Ovary (tissue), 9 donors: Measurements from ENCODE around the gene ACAD8. TPM values are rescaled to one million over a fixed set of nuclear protein-coding genes. Genes with fewer than 3 reads are reported as not detected.

ENCODE experiments used
- DNase-seq, 5 donors: peaks; one replicate each; pipeline ENCODE4 v3.0.0-alpha.2; 2019 to 2020
- H3K27ac ChIP-seq, 2 donors: fragments of 200-600 bp; one replicate each; pipeline versions ENCODE4 v1.5.1 to v1.8.0; 2019 to 2022
- H3K27me3 ChIP-seq: fragments of 200-600 bp; one replicate; pipeline ENCODE4 v1.8.0; 2022
- H3K36me3 ChIP-seq: fragments of 200-600 bp; sonication (generic); one replicate; pipeline ENCODE4 v1.5.1; 2019
- H3K4me1 ChIP-seq: one replicate; pipeline ENCODE4 v1.8.1; 2013; ENCODE audit warnings: mild to moderate bottlenecking, moderate library complexity; ENCODE audit not compliant: insufficient read depth
- H3K4me3 ChIP-seq: fragments of 200-600 bp; sonication (generic); one replicate; pipeline ENCODE4 v1.5.1; 2017
- H3K9me3 ChIP-seq, 2 donors: fragments of 200-600 bp in 1 of 2; sonication (generic) in 1 of 2; one replicate each; pipeline versions ENCODE4 v1.5.1 to v1.8.1; 2013 to 2019; ENCODE audit warnings: mild to moderate bottlenecking in 1 of 2, moderate library complexity in 1 of 2
- CTCF ChIP-seq, 3 donors: fragments of 450-650 bp in 2 of 3; fragments of 200-600 bp in 1 of 3; IDR thresholded peaks; one replicate each; pipeline versions ENCODE4 v1.5.1 to v1.8.0; 2016 to 2022; ENCODE audit warnings: antibody characterized with exemption in 3 of 3, mild to moderate bottlenecking in 1 of 3
- EP300 ChIP-seq: sonication (generic); formaldehyde crosslinking; IDR thresholded peaks from one replicate; pipeline ENCODE4 v1.6.1; 2017; ENCODE audit warnings: antibody characterized with exemption
- POLR2A ChIP-seq: fragments of 450-650 bp; IDR thresholded peaks from one replicate; pipeline ENCODE4 v1.6.1; 2017; ENCODE audit warnings: antibody characterized with exemption, mild to moderate bottlenecking, moderate library complexity
- WGBS, 3 donors: extraction: QIAGEN DNeasy Blood & Tissue Kit in 1 of 3; methylation state at CpG; one replicate each; pipeline versions ENCODE4 v1.1.5 to v1.1.7; 2013 to 2017; 5-methylcytosine and 5-hydroxymethylcytosine counted together
- intact Hi-C, 4 donors: fragments of 100-400 bp; cut with DNase I; formaldehyde crosslinking; loops; one replicate each; pipeline versions ENCODE4 v1.11.0 to v1.15.1; 2022 to 2023
- polyA plus RNA-seq, 2 donors: library from polyadenylated mRNA; stranded (reverse); fragments of 200-250 nt in 1 of 2; fragments of 350-450 nt in 1 of 2; fragmentation: Illumina TruSeq in 1 of 2; extraction: RNeasy Lipid Tissue Mini Kit (QIAGEN cat#74804) in 1 of 2; gene quantifications; one replicate each; pipeline ENCODE4 v1.2.3, GENCODE V29; 2013 to 2014
- total RNA-seq, 7 donors: library from RNA; depleted of rRNA in 2 of 7; stranded (reverse); fragments of >200 nt in 2 of 7; fragmentation: NEBNext Ultra II Directional in 3 of 7; extraction: Animal tissue kit (Norgen Biotek cat#: 25700) in 3 of 7; gene quantifications; one replicate each; pipeline versions ENCODE4 v1.1.0 to v1.2.4, GENCODE V29; 2016 to 2023
- donor health status: DM: no; HTN: no; CAD: no; lungs with moderate emphysema.
- donor health status: DM: no; HTN: no; CAD: no.
- donor health status: Bipolar disorder and iron deficiency.
- donor health status: DM: yes; HTN: yes; CAD: no.
- donor health status: DM: no; HTN: no; CAD: no.
- donor health status: DM: yes; HTN: yes; CAD: no.

Gene ACAD8
- total and polyA plus RNA-seq, 9 donors: 14.4 to 27.5 (median 20.4) TPM

DNA sequence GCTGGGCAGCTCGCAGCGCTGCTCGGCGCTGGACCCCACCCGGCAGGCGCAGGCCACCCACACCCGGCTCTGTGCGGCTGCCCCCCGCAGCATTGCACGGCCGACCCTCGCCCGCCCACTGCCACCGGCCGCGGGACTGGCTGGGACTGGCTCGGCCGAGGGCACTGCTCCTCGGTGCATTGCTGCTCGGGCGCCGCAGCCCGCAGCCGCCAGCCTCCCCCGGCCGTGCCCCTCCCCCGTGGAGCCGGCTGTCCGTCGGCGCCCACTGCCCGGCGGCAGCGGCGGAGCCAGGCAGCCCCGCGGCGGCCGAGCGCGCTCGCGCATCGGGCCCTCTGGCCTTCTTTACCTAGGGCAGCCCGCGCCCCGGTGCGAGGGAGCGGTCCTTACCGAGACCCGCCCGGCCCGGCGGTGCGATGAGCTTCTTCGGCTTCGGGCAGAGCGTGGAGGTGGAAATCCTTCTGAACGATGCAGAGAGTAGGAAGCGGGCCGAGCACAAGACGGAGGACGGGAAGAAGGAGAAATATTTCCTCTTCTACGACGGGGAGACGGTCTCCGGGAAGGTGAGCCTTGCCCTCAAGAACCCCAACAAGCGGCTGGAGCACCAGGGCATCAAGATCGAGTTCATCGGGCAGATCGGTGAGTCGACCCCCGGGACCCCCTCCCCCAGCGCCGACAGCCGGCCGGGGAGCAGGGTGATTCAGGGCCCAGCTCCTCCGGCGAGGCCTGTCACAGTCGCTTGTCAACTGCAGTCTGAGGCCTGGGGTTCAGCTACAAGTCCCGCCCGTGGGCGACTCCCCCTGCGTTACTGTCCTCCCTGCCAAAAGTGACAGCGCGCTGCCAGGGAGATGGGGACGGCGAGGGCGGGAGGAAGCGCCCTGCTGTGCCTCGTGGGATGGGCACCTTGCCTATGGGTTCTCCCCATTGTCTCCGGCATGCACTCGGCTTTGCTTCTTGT lies 28.4 kb upstream of the ACAD8 start:
- intact Hi-C loops: loop anchor here in 1 of 4 donors (5.0 to 10.0 kb wide), 2 partner anchors 107 to 190 kb away; partner anchors contain the start of gene GLB1L2
- H3K4me1 ChIP-seq: peaks cover 9% of the 10 kb centered on the region
- H3K4me3 ChIP-seq: peak overlapping the region; percentile 60
- no peaks in the 10 kb centered on the region for H3K9me3 ChIP-seq
- peak; percentile 20 to 63 (median 51) for DNase-seq
- 0 to 1% (median 0%) methylated on average over 74 to 93 of the region's 93 CpGs for WGBS, 3 donors
- TF ChIP-seq EP300 (no peak), POLR2A (no peak), CTCF (IDR thresholded peaks at IDR 0.05) (no peak)
- peak overlapping the region; percentile 59 to 88 for H3K27ac ChIP-seq
- no peaks in the 10 kb centered on the region for H3K27me3 ChIP-seq
- no peaks in the 10 kb centered on the region for H3K36me3 ChIP-seq

DNA sequence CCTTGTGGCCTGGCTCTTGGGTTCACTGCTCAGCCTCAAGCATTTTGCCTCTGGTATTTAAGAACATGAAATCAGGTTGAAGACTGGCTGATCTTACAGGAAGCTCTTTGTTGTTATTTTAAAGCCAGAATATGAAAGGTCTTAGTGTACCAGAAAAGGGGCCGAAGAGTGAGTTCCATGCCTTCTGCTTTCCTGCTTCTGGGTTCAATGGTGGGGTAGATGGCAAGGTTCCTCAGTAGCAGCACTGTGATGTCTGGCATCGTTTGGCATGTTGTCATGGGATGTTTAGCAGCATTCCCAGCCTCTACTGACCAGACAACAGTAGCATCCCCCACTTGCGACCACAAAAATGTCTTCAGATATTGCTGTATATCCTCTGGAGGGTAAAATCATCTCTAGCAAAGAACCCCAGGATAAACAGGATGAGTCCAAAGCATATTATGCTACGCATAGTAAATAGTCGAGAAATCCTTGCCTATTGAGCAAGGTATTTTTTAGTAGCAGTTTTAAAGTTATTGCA lies 26.5 kb upstream of the ACAD8 start:
- H3K4me1 ChIP-seq: peaks cover 18% of the 10 kb centered on the region

GRCh38 chr11:134228625-134229024 lies 24.7 kb upstream of the ACAD8 start:
- TF ChIP-seq CTCF (IDR thresholded peaks at IDR 0.05) (no peak), EP300 (no peak), POLR2A (no peak)
- peaks cover 18% of the 10 kb centered on the region for H3K4me1 ChIP-seq
- H3K27me3 ChIP-seq: no peaks in the 10 kb centered on the region
- no peak overlapping the region for H3K27ac ChIP-seq
- intact Hi-C loops: loop anchor here in 1 of 4 donors (10.0 kb wide), 1 partner anchor 194 kb away; no protein-coding TSS in a partner anchor
- H3K9me3 ChIP-seq: no peaks in the 10 kb centered on the region
- no peak for DNase-seq
- H3K4me3 ChIP-seq: no peak overlapping the region
- H3K36me3 ChIP-seq: no peaks in the 10 kb centered on the region
- WGBS, 3 donors: 90 to 93% (median 92%) methylated on average over 6 of the region's 6 CpGs

More for the DNA sequence above, 26.5 kb upstream of the ACAD8 start:
- no peaks in the 10 kb centered on the region for H3K9me3 ChIP-seq
- intact Hi-C loops: loop anchor here in 1 of 4 donors (10.0 kb wide), 1 partner anchor 192 kb away; no protein-coding TSS in a partner anchor
- no peak overlapping the region for H3K4me3 ChIP-seq
- DNase-seq: no peak
- 69 to 84% (median 80%) methylated on average over 5 of the region's 5 CpGs for WGBS, 3 donors
- no peaks in the 10 kb centered on the region for H3K36me3 ChIP-seq
- no peak overlapping the region for H3K27ac ChIP-seq
- no peak for TF ChIP-seq CTCF (IDR thresholded peaks at IDR 0.05)
- no peak for TF ChIP-seq EP300
- TF ChIP-seq POLR2A: no peak
- no peaks in the 10 kb centered on the region for H3K27me3 ChIP-seq

DNA sequence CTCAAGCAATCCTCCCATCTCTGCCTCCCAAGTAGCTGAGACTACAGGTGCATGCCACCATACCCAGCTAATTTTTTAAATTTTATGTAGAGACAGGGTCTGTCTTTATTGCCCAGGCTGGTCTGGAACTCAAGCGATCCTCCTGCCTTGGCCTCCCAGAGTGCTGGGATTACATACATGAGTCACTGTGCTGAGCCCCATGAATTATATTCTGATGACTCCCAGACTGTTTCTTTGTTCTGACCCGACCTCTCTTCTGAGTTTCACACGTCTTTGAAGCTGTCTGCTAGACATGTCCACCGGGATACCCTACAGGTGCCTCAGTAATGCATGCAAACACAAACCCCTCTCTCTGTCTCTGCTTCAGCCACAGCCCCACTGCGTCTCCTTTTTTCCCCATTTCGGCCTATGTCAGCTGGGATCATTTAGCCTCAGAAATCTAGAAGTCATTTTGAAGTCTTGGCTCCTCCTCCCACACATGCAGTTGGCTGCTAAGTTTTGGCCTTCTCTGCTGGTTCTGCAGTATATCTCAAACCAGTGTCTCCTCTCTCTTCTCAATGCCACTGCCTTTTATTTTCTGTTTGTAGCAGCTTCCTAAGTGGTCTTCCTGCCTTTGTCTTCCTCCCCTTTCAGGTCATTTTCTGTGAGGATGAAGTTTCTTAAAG lies 24.1 kb upstream of the ACAD8 start:
- Histone ChIP-seq H3K27me3 (no peaks in the 10 kb centered on the region), H3K4me3 (no peak overlapping the region), H3K4me1 (peaks cover 18% of the 10 kb centered on the region), H3K36me3 (no peaks in the 10 kb centered on the region), H3K27ac (no peak overlapping the region), H3K9me3 (no peaks in the 10 kb centered on the region)
- intact Hi-C loops: loop anchor here in 1 of 4 donors (10.0 kb wide), 1 partner anchor 194 kb away; no protein-coding TSS in a partner anchor
- WGBS, 3 donors: 46 to 51% (median 50%) methylated on average over 6 of the region's 6 CpGs
- TF ChIP-seq POLR2A (no peak), EP300 (no peak), CTCF (IDR thresholded peaks at IDR 0.05) (no peak)
- DNase-seq: no peak
